Naive B cell (primary cell): Measurements from ENCODE around the gene ZNF396. TPM values are rescaled to one million over a fixed set of nuclear protein-coding genes. Genes with fewer than 3 reads are reported as not detected.

ENCODE experiments used
- ATAC-seq, 2 donors: fragments of 150-1000 bp; cut with Tn5 transposase; 2 replicates each; pipeline ENCODE4 v1.10.0; 2021; ENCODE audit warnings: low read depth in 2 of 2, mild to moderate bottlenecking in 2 of 2, moderate library complexity in 2 of 2
- DNase-seq: peaks from one replicate; pipeline ENCODE4 v3.0.0; 2022
- H3K27ac Mint-ChIP-seq, 6 donors: one replicate each; pipeline ENCODE4 v1.8.0; 2020 to 2022; ENCODE audit warnings: mild to moderate bottlenecking in 6 of 6, mixed read lengths in 6 of 6, moderate library complexity in 5 of 6, inconsistent platforms in 2 of 6
- H3K27me3 Mint-ChIP-seq, 3 donors: one replicate each; pipeline ENCODE4 v1.8.0; 2021 to 2022; ENCODE audit warnings: mixed read lengths in 3 of 3, mild to moderate bottlenecking in 1 of 3
- H3K36me3 Mint-ChIP-seq, 2 donors: one replicate each; pipeline ENCODE4 v1.8.0; 2020 to 2022; ENCODE audit warnings: mixed read lengths in 2 of 2, inconsistent platforms in 1 of 2, mild to moderate bottlenecking in 1 of 2
- H3K4me1 Mint-ChIP-seq, 3 donors: one replicate each; pipeline ENCODE4 v1.8.0; 2020 to 2022; ENCODE audit warnings: mixed read lengths in 3 of 3, inconsistent platforms in 1 of 3, mild to moderate bottlenecking in 1 of 3, moderate library complexity in 1 of 3
- H3K4me3 Mint-ChIP-seq, 8 donors: one replicate each; pipeline ENCODE4 v1.8.0; 2020 to 2022; ENCODE audit warnings: mild to moderate bottlenecking in 8 of 8, mixed read lengths in 8 of 8, moderate library complexity in 8 of 8, inconsistent platforms in 2 of 8
- H3K9me3 Mint-ChIP-seq, 7 donors: one replicate each; pipeline ENCODE4 v1.8.0; 2020 to 2022; ENCODE audit warnings: mixed read lengths in 7 of 7, mild to moderate bottlenecking in 5 of 7, inconsistent platforms in 2 of 7, moderate library complexity in 1 of 7
- polyA plus RNA-seq, 6 donors: library from polyadenylated mRNA; unstranded; fragments of 300-500 nt; fragmentation: Illumina TruSeq; gene quantifications; one replicate each; pipeline ENCODE4 v1.2.3, GENCODE V29; 2021; ENCODE audit warnings: low read depth in 6 of 6

ZNF396 gene
- polyA plus RNA-seq, 6 donors from 2014 or later, result 0.21 to 0.90 (median 0.66) TPM; not detected in 2

GRCh38 chr18:35344736-35345459 lies 32.2 kb downstream of the ZNF396 start:
- DNase-seq, result no peak
- H3K27ac Mint-ChIP-seq, result peak overlapping the region; percentile 97 to 99 (median 99)
- H3K27me3 Mint-ChIP-seq, result no peaks in the 10 kb centered on the region

GRCh38 chr18:35343936-35344735 lies 33.0 kb downstream of the ZNF396 start, which contains the start of gene ZNF24:
ZNF24 (minus strand) TSS chr18:35344420; CDS start chr18:35340650, 3,770 bp downstream.
- Mint-ChIP-seq H3K36me3 (peaks cover 10 to 12% of the 10 kb centered on the region in 2 donors), H3K4me3 (peak within 1 kb of the TSS; percentile 95 to 100 (median 97)), H3K4me1 (peaks cover 38 to 62% (median 40%) of the 10 kb centered on the region in 3 donors), H3K27me3 (no peaks in the 10 kb centered on the region), H3K27ac (peak within 1 kb of the TSS; percentile 97 to 99 (median 99)), H3K9me3 (peaks cover 0 to 1% (median 0%) of the 10 kb centered on the region in 7 donors)
- ATAC-seq (peak; percentile 79 to 83), DNase-seq (peak; percentile 93)

More at GRCh38 chr18:35344736-35345459, 32.2 kb downstream of the ZNF396 start:
- ATAC-seq, result peak in 1 of 2 donors; percentile 4
- peaks cover 31 to 55% (median 32%) of the 10 kb centered on the region in 3 donors for H3K4me1 Mint-ChIP-seq
- H3K36me3 Mint-ChIP-seq, result peaks cover 3 to 6% of the 10 kb centered on the region in 2 donors
- H3K4me3 Mint-ChIP-seq, result peak overlapping the region; percentile 95 to 100 (median 97)
- peaks cover 0 to 1% (median 0%) of the 10 kb centered on the region in 7 donors for H3K9me3 Mint-ChIP-seq

GRCh38 chr18:35343488-35343935 lies 33.6 kb downstream of the ZNF396 start:
- DNase-seq (no peak), ATAC-seq (peak; percentile 0 to 2)
- Mint-ChIP-seq H3K27me3 (no peaks in the 10 kb centered on the region), H3K4me1 (peaks cover 41 to 62% (median 45%) of the 10 kb centered on the region in 3 donors), H3K4me3 (peak overlapping the region; percentile 95 to 100 (median 97)), H3K27ac (peak overlapping the region; percentile 97 to 99 (median 99)), H3K36me3 (peaks cover 17% of the 10 kb centered on the region in 2 donors), H3K9me3 (peaks cover 0 to 1% (median 0%) of the 10 kb centered on the region in 7 donors)

- ATAC-seq (no peak), DNase-seq (no peak)
- Mint-ChIP-seq H3K36me3 (peaks cover 44 to 53% of the 10 kb centered on the region in 2 donors), H3K4me3 (no peak overlapping the region), H3K4me1 (peaks cover 21 to 43% (median 34%) of the 10 kb centered on the region in 3 donors), H3K9me3 (no peaks in the 10 kb centered on the region), H3K27me3 (no peaks in the 10 kb centered on the region), H3K27ac (peak overlapping the region in 1 of 6 donors; percentile 36)
Observed at GRCh38 chr18:35337286-35337685, 39.9 kb downstream of the ZNF396 start.

- peaks cover 43 to 53% of the 10 kb centered on the region in 2 donors for H3K36me3 Mint-ChIP-seq
Observed at GRCh38 chr18:35335866-35336265, 41.3 kb downstream of the ZNF396 start.

GRCh38 chr18:35334821-35335220 lies 42.3 kb downstream of the ZNF396 start:
- ATAC-seq, result no peak
- Mint-ChIP-seq H3K9me3 (no peaks in the 10 kb centered on the region), H3K4me1 (peaks cover 16 to 37% (median 19%) of the 10 kb centered on the region in 3 donors), H3K4me3 (no peak overlapping the region), H3K27ac (peak overlapping the region in 4 of 6 donors; percentile 5 to 77 (median 28)), H3K36me3 (peaks cover 41 to 49% of the 10 kb centered on the region in 2 donors), H3K27me3 (no peaks in the 10 kb centered on the region)
- no peak for DNase-seq

More at GRCh38 chr18:35335866-35336265, 41.3 kb downstream of the ZNF396 start:
- peak overlapping the region in 2 of 6 donors; percentile 34 to 85 for H3K27ac Mint-ChIP-seq
- no peak overlapping the region for H3K4me3 Mint-ChIP-seq
- peaks cover 21 to 43% (median 25%) of the 10 kb centered on the region in 3 donors for H3K4me1 Mint-ChIP-seq
- H3K27me3 Mint-ChIP-seq, result no peaks in the 10 kb centered on the region
- no peak for DNase-seq
- ATAC-seq, result no peak
- H3K9me3 Mint-ChIP-seq, result no peaks in the 10 kb centered on the region

- ATAC-seq (no peak), DNase-seq (no peak)
- no peak overlapping the region for H3K4me3 Mint-ChIP-seq
- peaks cover 36 to 43% of the 10 kb centered on the region in 2 donors for H3K36me3 Mint-ChIP-seq
- H3K9me3 Mint-ChIP-seq, result no peaks in the 10 kb centered on the region
- H3K27me3 Mint-ChIP-seq, result no peaks in the 10 kb centered on the region
- H3K4me1 Mint-ChIP-seq, result peaks cover 10 to 31% (median 13%) of the 10 kb centered on the region in 3 donors
- H3K27ac Mint-ChIP-seq, result peak overlapping the region in 1 of 6 donors; percentile 40
Observed at GRCh38 chr18:35334212-35334611, 42.9 kb downstream of the ZNF396 start.

GRCh38 chr18:35331367-35332087 lies 45.6 kb downstream of the ZNF396 start:
- Mint-ChIP-seq H3K4me3 (no peak overlapping the region), H3K9me3 (peaks cover 0 to 9% (median 2%) of the 10 kb centered on the region in 7 donors), H3K36me3 (peaks cover 24 to 25% of the 10 kb centered on the region in 2 donors), H3K4me1 (peaks cover 0 to 21% (median 12%) of the 10 kb centered on the region in 3 donors), H3K27me3 (no peaks in the 10 kb centered on the region), H3K27ac (no peak overlapping the region)
- no peak for ATAC-seq
- no peak for DNase-seq

- ATAC-seq (no peak), DNase-seq (no peak)
- H3K27me3 Mint-ChIP-seq, result no peaks in the 10 kb centered on the region
- peaks cover 13 to 21% of the 10 kb centered on the region in 2 donors for H3K36me3 Mint-ChIP-seq
- H3K27ac Mint-ChIP-seq, result no peak overlapping the region
- no peak overlapping the region for H3K4me3 Mint-ChIP-seq
- H3K4me1 Mint-ChIP-seq, result peaks cover 0 to 8% (median 8%) of the 10 kb centered on the region in 3 donors
- peaks cover 0 to 9% (median 2%) of the 10 kb centered on the region in 7 donors for H3K9me3 Mint-ChIP-seq
Observed at GRCh38 chr18:35328868-35329267, 48.3 kb downstream of the ZNF396 start.

- ATAC-seq (no peak), DNase-seq (no peak)
- Mint-ChIP-seq H3K9me3 (peaks cover 0 to 9% (median 2%) of the 10 kb centered on the region in 7 donors), H3K4me3 (no peak overlapping the region), H3K36me3 (peaks cover 0 to 5% of the 10 kb centered on the region in 2 donors), H3K27ac (peak overlapping the region in 1 of 6 donors; percentile 51), H3K27me3 (no peaks in the 10 kb centered on the region), H3K4me1 (no peaks in the 10 kb centered on the region)
Observed at GRCh38 chr18:35326695-35327387, 50.3 kb downstream of the ZNF396 start.

- no peaks in the 10 kb centered on the region for H3K27me3 Mint-ChIP-seq
- H3K4me3 Mint-ChIP-seq, result no peak overlapping the region
- peaks cover 0 to 5% of the 10 kb centered on the region in 2 donors for H3K36me3 Mint-ChIP-seq
- H3K4me1 Mint-ChIP-seq, result no peaks in the 10 kb centered on the region
- H3K27ac Mint-ChIP-seq, result no peak overlapping the region
- DNase-seq (no peak), ATAC-seq (no peak)
- peaks cover 0 to 9% (median 2%) of the 10 kb centered on the region in 7 donors for H3K9me3 Mint-ChIP-seq
Observed at GRCh38 chr18:35324926-35325655, 52.0 kb downstream of the ZNF396 start.
